OCI-LY1 (cell line): ENCODE results near the gene CLDN15.

Experiments
- H2AFZ ChIP-seq: fragments of 200-600 bp; sonication (generic), shearing (Covaris generic); 2 replicates; pipeline ENCODE4 v1.6.0; 2014; ENCODE audit warnings: antibody characterized with exemption, mild to moderate bottlenecking, low read length
- H3F3A ChIP-seq: fragments of 200-600 bp; sonication (generic), shearing (Covaris generic); 2 replicates; pipeline ENCODE4 v1.6.0; 2014; ENCODE audit warnings: mild to moderate bottlenecking, antibody characterized with exemption, low read length, moderate library complexity; ENCODE audit not compliant: insufficient read depth
- H3K27ac ChIP-seq: fragments of 200-600 bp; sonication (generic); 2 replicates; pipeline ENCODE4 v1.5.1; 2014; ENCODE audit warnings: low read length, mixed run types, mild to moderate bottlenecking, low read depth; ENCODE audit not compliant: poor library complexity, severe bottlenecking
- H3K27me3 ChIP-seq: fragments of 200-600 bp; sonication (generic); 2 replicates; pipeline ENCODE4 v1.6.0; 2014; ENCODE audit warnings: antibody characterized with exemption, mild to moderate bottlenecking, low read length, moderate library complexity; ENCODE audit not compliant: insufficient read depth
- H3K36me3 ChIP-seq: fragments of 200-600 bp; sonication (generic); 2 replicates; pipeline ENCODE4 v1.6.1; 2014; ENCODE audit warnings: mild to moderate bottlenecking, antibody characterized with exemption, low read length, moderate library complexity, mixed read lengths; ENCODE audit not compliant: insufficient read depth
- H3K4me1 ChIP-seq: fragments of 200-600 bp; sonication (generic); 2 replicates; pipeline ENCODE4 v1.5.1; 2014; ENCODE audit warnings: mild to moderate bottlenecking, low read length, moderate library complexity; ENCODE audit not compliant: insufficient read depth, severe bottlenecking
- H3K4me2 ChIP-seq: fragments of 200-600 bp; sonication (generic), shearing (Covaris generic); 2 replicates; pipeline ENCODE4 v1.6.1; 2014; ENCODE audit warnings: low read length
- H3K4me3 ChIP-seq: fragments of 200-600 bp; sonication (generic); 2 replicates; pipeline ENCODE4 v1.5.1; 2014; ENCODE audit warnings: low read length, low read depth, mild to moderate bottlenecking, mixed read lengths; ENCODE audit not compliant: poor library complexity, severe bottlenecking
- H3K79me2 ChIP-seq: fragments of 200-600 bp; shearing (Covaris generic); 2 replicates; pipeline ENCODE4 v1.6.1; 2016; ENCODE audit warnings: mixed run types, low read length, mixed read lengths; ENCODE audit not compliant: insufficient read depth
- H3K9ac ChIP-seq: fragments of 200-600 bp; sonication (generic), shearing (Covaris generic); 2 replicates; pipeline ENCODE4 v1.6.1; 2014; ENCODE audit warnings: mild to moderate bottlenecking, low read length, mixed read lengths
- H3K9me2 ChIP-seq: fragments of 200-600 bp; sonication (generic), shearing (Covaris generic); 2 replicates; pipeline ENCODE4 v1.6.1; 2014; ENCODE audit warnings: low read depth, mild to moderate bottlenecking, low read length, mixed read lengths
- H3K9me3 ChIP-seq: fragments of 200-600 bp; shearing (Covaris generic); 2 replicates; pipeline ENCODE4 v1.6.1; 2014; ENCODE audit warnings: low read length, mixed read lengths
- H4K20me1 ChIP-seq: fragments of 200-600 bp; sonication (generic), shearing (Covaris generic); 2 replicates; pipeline ENCODE4 v1.6.0; 2016; ENCODE audit warnings: mild to moderate bottlenecking, low read length; ENCODE audit not compliant: insufficient read depth
- EZH2 ChIP-seq: fragments of 200-600 bp; sonication (generic), shearing (Covaris generic); IDR thresholded peaks from 2 replicates; pipeline ENCODE4 v1.8.0; 2017; ENCODE audit warnings: borderline replicate concordance, mixed run types, mild to moderate bottlenecking, antibody characterized with exemption, low read length, moderate library complexity, mixed read lengths
- TF ChIP-seq, protein P1 (sequence below): fragments of 200-600 bp; sonication (generic), shearing (Covaris generic); IDR thresholded peaks from 2 replicates; pipeline ENCODE4 v1.5.1; 2017; ENCODE audit warnings: mild to moderate bottlenecking, antibody characterized with exemption, low read length, moderate library complexity, mixed read lengths

The CLDN15 gene

DNA sequence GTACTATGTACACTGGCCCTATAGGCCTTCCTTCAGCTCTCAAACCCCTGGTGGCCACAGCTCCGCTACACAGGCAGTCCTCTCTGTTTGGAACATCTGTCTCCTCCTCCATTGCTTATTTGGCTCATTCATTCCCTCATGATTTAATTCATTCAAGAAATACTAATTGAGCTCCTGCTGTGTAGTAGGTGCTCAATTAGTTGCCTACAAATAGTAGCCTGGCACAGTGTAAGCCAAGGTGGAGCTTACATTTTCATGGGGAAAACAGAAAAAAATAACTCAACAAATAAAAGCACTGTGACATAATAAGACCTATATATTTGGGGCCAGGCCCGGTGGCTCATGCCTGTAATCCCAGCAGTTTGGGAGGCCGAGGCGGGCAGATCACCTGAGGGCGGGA lies 10.7 kb upstream of the CLDN15 start:
- Histone ChIP-seq H3K27me3 (no peaks in the 10 kb centered on the region), H4K20me1 (no peaks in the 10 kb centered on the region), H3K36me3 (peaks cover 23% of the 10 kb centered on the region), H2AFZ (no peak overlapping the region), H3K9me2 (no peaks in the 10 kb centered on the region), H3K27ac (no peak overlapping the region), H3K9me3 (no peaks in the 10 kb centered on the region), H3K79me2 (peaks cover 27% of the 10 kb centered on the region), H3K4me2 (no peak overlapping the region), H3K9ac (no peak overlapping the region), H3K4me3 (no peak overlapping the region), H3K4me1 (peaks cover 43% of the 10 kb centered on the region), H3F3A (no peaks in the 10 kb centered on the region)
- TF ChIP-seq, protein P1, sequence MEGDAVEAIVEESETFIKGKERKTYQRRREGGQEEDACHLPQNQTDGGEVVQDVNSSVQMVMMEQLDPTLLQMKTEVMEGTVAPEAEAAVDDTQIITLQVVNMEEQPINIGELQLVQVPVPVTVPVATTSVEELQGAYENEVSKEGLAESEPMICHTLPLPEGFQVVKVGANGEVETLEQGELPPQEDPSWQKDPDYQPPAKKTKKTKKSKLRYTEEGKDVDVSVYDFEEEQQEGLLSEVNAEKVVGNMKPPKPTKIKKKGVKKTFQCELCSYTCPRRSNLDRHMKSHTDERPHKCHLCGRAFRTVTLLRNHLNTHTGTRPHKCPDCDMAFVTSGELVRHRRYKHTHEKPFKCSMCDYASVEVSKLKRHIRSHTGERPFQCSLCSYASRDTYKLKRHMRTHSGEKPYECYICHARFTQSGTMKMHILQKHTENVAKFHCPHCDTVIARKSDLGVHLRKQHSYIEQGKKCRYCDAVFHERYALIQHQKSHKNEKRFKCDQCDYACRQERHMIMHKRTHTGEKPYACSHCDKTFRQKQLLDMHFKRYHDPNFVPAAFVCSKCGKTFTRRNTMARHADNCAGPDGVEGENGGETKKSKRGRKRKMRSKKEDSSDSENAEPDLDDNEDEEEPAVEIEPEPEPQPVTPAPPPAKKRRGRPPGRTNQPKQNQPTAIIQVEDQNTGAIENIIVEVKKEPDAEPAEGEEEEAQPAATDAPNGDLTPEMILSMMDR, result no peak
- no peak for TF ChIP-seq EZH2

DNA sequence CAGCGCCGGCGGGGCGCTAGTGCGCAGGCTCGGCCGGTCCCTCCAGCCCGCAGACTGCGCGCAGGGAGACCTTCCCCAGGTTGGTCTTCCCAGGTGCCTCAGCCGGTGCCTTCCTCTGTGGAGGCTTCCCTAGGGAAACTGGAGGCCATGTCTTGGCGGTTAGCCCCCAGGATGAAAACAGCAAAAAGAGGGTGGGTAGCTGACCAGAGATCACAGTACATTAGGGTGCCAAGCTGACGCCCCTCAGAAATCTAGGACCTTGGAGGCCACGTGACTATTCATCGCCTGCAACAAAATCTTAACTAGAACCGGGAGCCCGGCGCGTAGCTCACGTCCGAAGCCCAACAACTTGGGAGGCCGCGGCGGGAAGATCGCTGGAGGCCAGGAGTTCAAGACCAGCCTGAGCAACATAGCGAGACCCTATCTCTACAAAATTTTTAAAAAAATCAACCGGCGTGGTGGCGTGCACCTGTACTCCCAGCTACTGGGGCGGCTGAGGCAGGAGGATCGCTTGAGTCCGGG lies 7.6 kb upstream of the CLDN15 start:
- H3K9ac ChIP-seq, result peak overlapping the region; percentile 95
- no peak overlapping the region for H3K27ac ChIP-seq
- no peak overlapping the region for H2AFZ ChIP-seq
- H3K4me2 ChIP-seq, result peak overlapping the region; percentile 86
- TF ChIP-seq, protein P1, result no peak
- TF ChIP-seq EZH2, result no peak
- H3K9me2 ChIP-seq, result no peaks in the 10 kb centered on the region
- no peaks in the 10 kb centered on the region for H3K27me3 ChIP-seq
- H3K36me3 ChIP-seq, result peaks cover 33% of the 10 kb centered on the region
- no peaks in the 10 kb centered on the region for H4K20me1 ChIP-seq
- peak overlapping the region; percentile 86 for H3K4me3 ChIP-seq
- H3K9me3 ChIP-seq, result no peaks in the 10 kb centered on the region
- peaks cover 28% of the 10 kb centered on the region for H3K4me1 ChIP-seq
- H3K79me2 ChIP-seq, result peaks cover 11% of the 10 kb centered on the region
- no peaks in the 10 kb centered on the region for H3F3A ChIP-seq

DNA sequence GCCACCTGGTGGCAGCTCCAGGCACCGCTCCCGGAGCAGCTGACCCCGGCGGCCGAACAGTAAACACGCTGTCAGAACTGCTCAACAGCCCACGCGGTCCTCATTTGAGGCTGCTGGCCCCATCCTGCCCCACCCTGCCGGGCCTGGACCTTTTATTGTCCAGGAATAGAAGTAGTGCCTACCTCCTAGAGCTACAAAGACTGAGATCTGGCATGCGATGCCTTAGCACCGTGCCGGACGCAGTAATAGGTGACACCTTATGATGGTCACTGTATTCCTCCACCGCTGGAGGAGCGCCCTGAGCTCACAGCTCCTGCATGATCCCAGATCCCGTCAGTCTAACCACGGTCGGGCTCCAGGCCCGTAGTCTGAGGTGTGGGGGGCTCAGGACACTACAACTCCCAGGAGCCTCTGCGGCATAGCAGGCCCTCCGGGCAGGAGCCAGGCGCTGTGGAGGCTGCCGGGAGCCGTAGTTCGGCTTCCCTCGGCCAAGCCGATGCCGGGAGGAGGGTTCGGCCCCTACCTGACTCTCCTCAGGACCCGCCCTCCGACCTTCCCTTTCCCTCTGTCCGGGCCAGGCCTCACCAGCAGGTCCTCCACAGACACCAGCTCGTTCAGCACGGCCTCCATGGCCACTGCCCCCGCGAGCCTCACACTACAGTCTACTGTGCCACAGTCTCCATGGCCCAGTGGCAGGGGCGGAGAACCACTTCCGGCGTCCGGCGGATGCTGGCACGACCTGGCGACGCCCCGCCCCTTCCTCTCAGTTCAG lies 7.0 kb upstream of the CLDN15 start, which contains the start of gene FIS1:
FIS1 (minus strand) TSS at position 707 of the 772 bp plus-strand sequence; CDS start at position 630, 77 bp downstream.
- Histone ChIP-seq H3K9ac (peak within 1 kb of the TSS; percentile 95), H3K4me2 (peak within 1 kb of the TSS; percentile 86), H3F3A (no peaks in the 10 kb centered on the region), H3K27me3 (no peaks in the 10 kb centered on the region), H2AFZ (no peak within 1 kb of the TSS), H3K9me3 (no peaks in the 10 kb centered on the region), H3K36me3 (peaks cover 40% of the 10 kb centered on the region), H4K20me1 (no peaks in the 10 kb centered on the region), H3K4me1 (peaks cover 25% of the 10 kb centered on the region), H3K9me2 (no peaks in the 10 kb centered on the region), H3K4me3 (peak within 1 kb of the TSS; percentile 86), H3K79me2 (peaks cover 8% of the 10 kb centered on the region; the same call in 1 of the 2 replicates), H3K27ac (peak within 1 kb of the TSS; percentile 71)
- TF ChIP-seq EZH2, result no peak
- TF ChIP-seq, protein P1, result peak; percentile 99
